Cardiac fibroblast (primary cell): Measurements from ENCODE around the gene EARS2.

Source experiments
- DNase-seq, 2 donors: peaks; one replicate each; pipeline versions ENCODE4 v3.0.0 to v3.0.0-alpha.2; 2010; ENCODE audit warnings: low read depth in 2 of 2
- H3K4me3 ChIP-seq, 2 donors: replicated peaks in 1 of 2; 1 replicate in 1 of 2; 2 replicates in 1 of 2; pipeline ENCODE4 v1.5.1; 2011; ENCODE audit warnings: low read depth in 2 of 2, low read length in 2 of 2, mild to moderate bottlenecking in 2 of 2, moderate library complexity in 1 of 2
- TF ChIP-seq, protein P1 (sequence below): IDR thresholded peaks from one replicate; pipeline ENCODE4 v1.5.1; 2011; ENCODE audit warnings: low read depth, mild to moderate bottlenecking, low read length, inconsistent platforms

The EARS2 gene

DNA sequence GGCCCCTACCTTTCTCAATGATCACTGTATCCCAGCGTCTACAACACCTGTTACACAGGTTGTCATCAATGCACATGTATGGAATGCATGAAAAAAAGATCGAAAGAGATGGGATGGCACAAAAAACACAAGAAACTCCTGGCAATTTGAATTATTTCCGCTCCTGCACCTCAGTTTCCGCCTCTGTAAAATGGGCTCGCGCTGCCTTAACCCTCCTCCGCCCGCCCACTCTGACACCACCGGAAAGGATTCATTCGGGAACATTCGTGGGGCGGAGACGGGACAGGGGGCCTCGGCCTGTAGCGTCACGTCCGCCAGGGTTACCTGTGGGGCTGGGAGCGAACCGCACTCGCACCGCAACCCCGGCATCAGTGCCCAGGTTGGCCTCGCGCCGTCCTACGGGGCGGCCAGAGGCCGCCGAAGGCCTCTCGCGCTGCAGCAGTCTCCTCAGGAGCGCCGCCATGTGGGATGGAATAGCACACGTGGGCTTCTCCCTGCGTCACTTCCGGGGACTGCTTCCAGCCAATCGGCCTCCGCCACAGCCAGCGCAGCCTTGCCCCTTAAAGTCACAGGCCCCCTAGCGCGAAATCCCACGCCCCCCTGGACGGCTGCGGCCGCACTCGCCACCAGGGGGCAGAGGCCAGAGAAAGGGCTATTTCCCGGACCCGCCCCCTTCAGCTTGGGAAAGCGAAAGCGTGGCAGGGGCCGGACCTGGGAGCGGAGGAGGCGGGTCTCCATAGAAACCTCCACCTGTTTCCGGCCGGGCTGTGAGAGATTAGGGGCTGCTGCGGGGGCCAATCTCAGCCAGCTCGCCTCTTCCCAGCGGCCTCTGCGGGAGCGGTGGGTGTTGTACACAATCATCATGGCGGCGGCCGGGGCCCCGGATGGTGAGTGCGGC is at the start of gene EARS2, which contains the start of gene UBFD1:
EARS2 (minus strand) TSS at position 470 of the 898 bp plus-strand sequence; CDS start at position 463, 7 bp downstream.
UBFD1 (plus strand) TSS at position 847 of the 898 bp plus-strand sequence; CDS start at position 863, 16 bp downstream.
- peak; percentile 99 for DNase-seq
- TF ChIP-seq, protein P1, sequence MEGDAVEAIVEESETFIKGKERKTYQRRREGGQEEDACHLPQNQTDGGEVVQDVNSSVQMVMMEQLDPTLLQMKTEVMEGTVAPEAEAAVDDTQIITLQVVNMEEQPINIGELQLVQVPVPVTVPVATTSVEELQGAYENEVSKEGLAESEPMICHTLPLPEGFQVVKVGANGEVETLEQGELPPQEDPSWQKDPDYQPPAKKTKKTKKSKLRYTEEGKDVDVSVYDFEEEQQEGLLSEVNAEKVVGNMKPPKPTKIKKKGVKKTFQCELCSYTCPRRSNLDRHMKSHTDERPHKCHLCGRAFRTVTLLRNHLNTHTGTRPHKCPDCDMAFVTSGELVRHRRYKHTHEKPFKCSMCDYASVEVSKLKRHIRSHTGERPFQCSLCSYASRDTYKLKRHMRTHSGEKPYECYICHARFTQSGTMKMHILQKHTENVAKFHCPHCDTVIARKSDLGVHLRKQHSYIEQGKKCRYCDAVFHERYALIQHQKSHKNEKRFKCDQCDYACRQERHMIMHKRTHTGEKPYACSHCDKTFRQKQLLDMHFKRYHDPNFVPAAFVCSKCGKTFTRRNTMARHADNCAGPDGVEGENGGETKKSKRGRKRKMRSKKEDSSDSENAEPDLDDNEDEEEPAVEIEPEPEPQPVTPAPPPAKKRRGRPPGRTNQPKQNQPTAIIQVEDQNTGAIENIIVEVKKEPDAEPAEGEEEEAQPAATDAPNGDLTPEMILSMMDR: peak; percentile 95
- H3K4me3 ChIP-seq: peak within 1 kb of the TSS; percentile 85

DNA sequence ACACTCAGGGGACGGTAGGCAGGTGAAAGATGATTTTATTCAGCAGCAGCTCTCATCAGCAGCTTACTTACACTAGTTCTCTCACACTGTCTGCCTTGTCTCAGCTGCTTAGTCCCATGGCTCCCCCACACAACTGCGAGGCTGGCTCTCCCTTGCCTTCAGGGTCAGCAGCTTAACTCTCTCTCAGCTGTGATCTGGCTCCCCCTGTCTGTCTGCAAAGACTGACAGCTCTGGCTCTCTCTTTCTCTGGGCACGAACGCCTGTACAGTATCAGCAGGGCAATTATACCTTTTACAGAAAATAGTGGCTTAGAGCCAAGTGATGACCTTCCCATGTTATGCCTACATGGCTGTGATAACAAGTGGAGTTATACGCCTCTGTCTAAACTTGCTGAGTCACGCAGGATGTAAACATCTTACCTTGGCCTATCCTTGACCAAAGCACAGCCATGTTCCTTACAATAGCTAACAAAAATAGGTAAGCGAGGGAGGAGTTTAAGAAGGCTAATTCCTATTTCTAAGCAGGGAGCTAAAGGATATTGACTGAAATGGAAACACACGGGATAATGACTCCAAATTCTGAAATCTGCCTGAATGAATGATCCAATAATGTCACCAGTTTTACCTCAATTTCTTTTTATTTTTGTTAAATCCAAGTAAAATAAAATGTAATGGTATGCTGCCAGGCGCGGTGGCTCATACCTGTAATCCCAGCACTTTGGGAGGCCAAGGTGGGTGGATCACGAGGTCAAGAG is 40.0 kb upstream of the EARS2 start:
- no peak overlapping the region for H3K4me3 ChIP-seq
- TF ChIP-seq, protein P1: peak; percentile 1
- DNase-seq: peak in 1 of 2 donors; percentile 4

DNA sequence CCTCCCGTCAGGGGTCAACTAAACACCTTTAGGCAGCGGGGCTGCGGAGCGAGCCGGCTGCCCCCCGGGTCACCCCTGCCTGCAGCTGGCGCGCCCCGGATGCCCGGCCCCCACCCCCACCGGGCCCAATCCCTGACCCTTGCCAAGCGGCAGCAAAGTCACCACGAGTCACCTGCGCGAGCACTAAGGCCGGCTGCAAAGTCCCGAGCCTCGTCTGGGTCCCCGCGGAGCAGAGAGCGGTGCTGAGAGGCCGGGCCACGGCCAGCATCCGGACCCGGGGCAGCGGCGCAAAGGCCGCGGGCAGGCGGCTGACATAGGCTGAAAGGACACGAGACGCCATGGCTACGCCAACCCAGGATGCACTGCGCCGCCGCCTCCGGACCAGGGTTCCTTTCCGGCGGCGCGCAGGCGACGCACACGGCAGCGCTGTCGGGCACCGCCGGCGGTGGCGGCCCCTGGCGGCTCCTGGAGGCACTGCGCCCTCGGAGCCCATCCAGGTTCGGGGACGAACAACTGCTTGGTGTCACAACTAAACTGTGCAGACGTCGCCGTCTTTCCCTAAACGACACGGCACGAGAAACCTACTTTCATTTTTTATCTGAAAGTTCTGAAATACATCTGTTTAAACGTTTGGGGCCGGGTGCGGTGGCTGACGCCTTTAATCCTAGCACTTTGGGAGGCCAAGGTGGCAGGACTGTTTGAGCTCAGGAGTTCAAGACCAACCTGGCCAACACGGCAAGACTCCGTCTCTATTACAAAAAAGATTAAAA is 39.0 kb upstream of the EARS2 start, which contains the start of gene NDUFAB1:
NDUFAB1 (minus strand) TSS at position 366 of the 770 bp plus-strand sequence; CDS start at position 340, 26 bp downstream.
- peak within 1 kb of the TSS; percentile 87 to 98 for H3K4me3 ChIP-seq
- peak; percentile 85 to 89 for DNase-seq
- TF ChIP-seq, protein P1: peak; percentile 58

DNA sequence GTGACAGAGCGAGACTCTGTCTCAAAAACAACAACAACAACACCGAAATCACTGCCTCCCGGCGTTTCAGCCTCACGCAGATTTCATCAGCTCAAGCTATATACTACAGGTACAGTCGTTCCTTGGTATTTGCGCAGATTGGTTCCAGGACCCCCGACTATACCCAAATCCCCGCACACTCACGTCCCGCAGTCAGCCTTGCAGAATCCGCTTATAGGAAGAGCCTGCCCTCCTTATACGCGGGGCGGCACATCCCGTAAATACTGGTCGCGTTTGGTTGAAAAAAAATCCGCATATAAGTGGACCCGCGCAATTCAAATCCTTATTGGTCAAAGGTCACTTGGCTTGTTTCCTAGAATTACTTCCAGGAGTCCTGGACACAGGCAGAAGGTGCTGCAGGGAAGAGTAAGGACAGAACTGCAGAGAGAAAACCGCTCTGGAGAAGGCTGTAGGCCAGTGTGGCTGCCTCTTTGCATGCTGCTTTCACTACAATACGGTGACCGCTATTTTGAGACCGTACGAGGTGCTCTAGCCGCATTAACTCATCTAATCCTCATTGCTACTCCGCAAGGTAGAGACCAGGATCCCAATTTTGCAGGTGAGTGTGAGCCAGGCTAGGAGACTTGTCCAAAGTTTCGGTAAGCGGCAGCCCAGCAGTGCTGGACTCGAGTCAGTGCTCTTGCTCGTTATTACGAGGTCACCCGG is 38.2 kb upstream of the EARS2 start:
- peak overlapping the region; percentile 87 to 98 for H3K4me3 ChIP-seq
- TF ChIP-seq, protein P1: no peak
- peak in 1 of 2 donors; percentile 5 for DNase-seq

DNA sequence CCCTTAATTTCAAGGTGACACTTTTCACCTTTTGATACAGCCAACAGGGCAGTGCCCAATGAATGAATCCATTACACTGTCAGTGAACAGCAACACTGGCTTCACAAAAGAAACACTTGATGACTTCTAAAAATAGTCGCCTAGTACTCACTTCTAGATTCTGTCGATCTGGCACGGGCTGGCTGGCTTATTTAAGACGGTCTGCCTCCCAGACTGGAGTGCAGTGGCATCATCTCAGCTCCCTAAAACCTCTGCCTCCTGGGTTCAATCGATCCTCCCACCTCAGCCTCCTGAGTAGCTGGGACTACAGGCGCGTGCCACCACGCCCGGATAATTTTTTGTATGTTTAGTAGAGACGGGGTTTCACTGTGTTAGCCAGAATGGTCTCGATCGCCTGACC is 37.0 kb upstream of the EARS2 start:
- no peak for DNase-seq
- H3K4me3 ChIP-seq: no peak overlapping the region
- TF ChIP-seq, protein P1: no peak
